Spleen (tissue), 11 donors: Measurements from ENCODE around the gene TNFRSF18. TPM values are rescaled to one million over a fixed set of nuclear protein-coding genes. Genes with fewer than 3 reads are reported as not detected.

ENCODE experiments used
- DNase-seq: peaks from one replicate; pipeline ENCODE4 v3.0.0-alpha.2; 2020
- H3K27ac ChIP-seq, 8 donors: fragments of 200-600 bp; sonication (generic) in 7 of 8; 1 replicate in 4 of 8; 2 replicates in 4 of 8; pipeline versions ENCODE4 v1.5.0 to v1.8.0; 2016 to 2021; ENCODE audit warnings: inconsistent platforms in 4 of 8, mild to moderate bottlenecking in 4 of 8, moderate library complexity in 1 of 8
- H3K27me3 ChIP-seq, 7 donors: fragments of 200-600 bp; sonication (generic) in 6 of 7; replicated peaks in 1 of 7; 1 replicate in 4 of 7; 2 replicates in 3 of 7; pipeline versions ENCODE4 v1.5.0 to v1.8.0; 2016 to 2021; ENCODE audit warnings: inconsistent platforms in 3 of 7, mild to moderate bottlenecking in 1 of 7
- H3K36me3 ChIP-seq, 6 donors: fragments of 200-600 bp; sonication (generic) in 5 of 6; 1 replicate in 4 of 6; 2 replicates in 2 of 6; pipeline versions ENCODE4 v1.5.0 to v1.8.0; 2016 to 2021; ENCODE audit warnings: inconsistent platforms in 2 of 6
- H3K4me1 ChIP-seq, 6 donors: fragments of 200-600 bp; sonication (generic) in 5 of 6; 1 replicate in 3 of 6; 2 replicates in 3 of 6; pipeline versions ENCODE4 v1.5.0 to v1.8.0; 2016 to 2021; ENCODE audit warnings: inconsistent platforms in 3 of 6
- H3K4me3 ChIP-seq, 8 donors: fragments of 200-600 bp; sonication (generic) in 7 of 8; 1 replicate in 4 of 8; 2 replicates in 4 of 8; pipeline versions ENCODE4 v1.5.0 to v1.8.0; 2016 to 2021; ENCODE audit warnings: inconsistent platforms in 4 of 8, mild to moderate bottlenecking in 4 of 8, moderate library complexity in 2 of 8
- H3K9me3 ChIP-seq, 8 donors: fragments of 200-600 bp; sonication (generic) in 7 of 8; 1 replicate in 4 of 8; 2 replicates in 4 of 8; pipeline versions ENCODE4 v1.5.0 to v1.8.0; 2016 to 2021; ENCODE audit warnings: inconsistent platforms in 4 of 8
- CTCF ChIP-seq, 11 experiments: fragments of 200-600 bp in 7 of 11; fragments of 450-650 bp in 4 of 11; sonication (generic) in 4 of 11; IDR thresholded peaks in 8 of 11; conservative IDR thresholded peaks in 3 of 11; 1 replicate in 7 of 11; 2 replicates in 4 of 11; pipeline versions ENCODE4 v1.4.0 to v1.8.0; 2016 to 2021; ENCODE audit warnings: antibody characterized with exemption in 11 of 11, inconsistent platforms in 4 of 11, mild to moderate bottlenecking in 1 of 11
- POLR2A ChIP-seq, 3 donors: fragments of 450-650 bp; IDR thresholded peaks; one replicate each; pipeline ENCODE4 v1.5.1; 2017; ENCODE audit warnings: antibody characterized with exemption in 3 of 3, mild to moderate bottlenecking in 1 of 3
- POLR2AphosphoS5 ChIP-seq, 3 donors: sonication (generic); formaldehyde crosslinking; IDR thresholded peaks; one replicate each; pipeline ENCODE4 v1.5.1; 2017; ENCODE audit warnings: antibody characterized with exemption in 3 of 3
- WGBS, 5 donors: extraction: QIAGEN DNeasy Blood & Tissue Kit in 3 of 5; methylation state at CpG; one replicate each; pipeline versions ENCODE4 v1.1.5 to v1.1.7; 2013 to 2018; 5-methylcytosine and 5-hydroxymethylcytosine counted together
- intact Hi-C: fragments of 100-400 bp; cut with DNase I; formaldehyde crosslinking; loops from one replicate; pipeline ENCODE4 v1.15.0; 2023; ENCODE audit warnings: low total_unique reads
- polyA plus RNA-seq, 3 donors: library from polyadenylated mRNA; stranded (reverse); fragments of 200-250 nt; gene quantifications; one replicate each; pipeline ENCODE4 v1.2.1, GENCODE V29; 2013
- total RNA-seq, 7 donors: library from RNA; depleted of rRNA in 3 of 7; stranded (reverse); fragments of >200 nt in 3 of 7; fragmentation: NEBNext Ultra II Directional in 4 of 7; extraction: Animal tissue kit (Norgen Biotek cat#: 25700) in 4 of 7; gene quantifications; one replicate each; pipeline versions ENCODE4 v1.1.0 to v1.2.1, GENCODE V29; 2016 to 2021
- donor health status: healthy with polysubstance abuse.
- donor health status: DM: no; HTN: no; CAD: no; lungs with moderate emphysema.
- donor health status: DM: no; HTN: no; CAD: no.
- donor health status: Bipolar disorder and iron deficiency.
- donor health status: healthy.
- donor health status: DM: no; HTN: no; CAD: no.
- donor health status: DM: yes; HTN: yes; CAD: no.

Gene TNFRSF18
- total and polyA plus RNA-seq, 10 donors = 5.2 to 16.3 (median 7.6) TPM

GRCh38 chr1:1198423-1199140 is 7.8 kb downstream of the TNFRSF18 start:
- no peak overlapping the region for H3K4me3 ChIP-seq
- TF ChIP-seq POLR2A (IDR thresholded peaks at IDR 0.05) (no peak), CTCF (IDR thresholded peaks at IDR 0.05 in 8 of 11, conservative IDR thresholded peaks at IDR 0.05 in 3 of 11) (no peak)
- 84 to 91% (median 87%) methylated on average over 7 to 23 of the region's 23 CpGs for WGBS, 5 donors
- H3K27ac ChIP-seq = no peak overlapping the region
- peaks cover 0 to 18% (median 14%) of the 10 kb centered on the region in 8 donors for H3K9me3 ChIP-seq
- H3K27me3 ChIP-seq = peaks cover 0 to 40% (median 7%) of the 10 kb centered on the region in 7 donors
- H3K36me3 ChIP-seq = no peaks in the 10 kb centered on the region
- intact Hi-C loops = no loop called here
- peak; percentile 73 for DNase-seq
- peaks cover 3 to 20% (median 10%) of the 10 kb centered on the region in 6 donors for H3K4me1 ChIP-seq

DNA sequence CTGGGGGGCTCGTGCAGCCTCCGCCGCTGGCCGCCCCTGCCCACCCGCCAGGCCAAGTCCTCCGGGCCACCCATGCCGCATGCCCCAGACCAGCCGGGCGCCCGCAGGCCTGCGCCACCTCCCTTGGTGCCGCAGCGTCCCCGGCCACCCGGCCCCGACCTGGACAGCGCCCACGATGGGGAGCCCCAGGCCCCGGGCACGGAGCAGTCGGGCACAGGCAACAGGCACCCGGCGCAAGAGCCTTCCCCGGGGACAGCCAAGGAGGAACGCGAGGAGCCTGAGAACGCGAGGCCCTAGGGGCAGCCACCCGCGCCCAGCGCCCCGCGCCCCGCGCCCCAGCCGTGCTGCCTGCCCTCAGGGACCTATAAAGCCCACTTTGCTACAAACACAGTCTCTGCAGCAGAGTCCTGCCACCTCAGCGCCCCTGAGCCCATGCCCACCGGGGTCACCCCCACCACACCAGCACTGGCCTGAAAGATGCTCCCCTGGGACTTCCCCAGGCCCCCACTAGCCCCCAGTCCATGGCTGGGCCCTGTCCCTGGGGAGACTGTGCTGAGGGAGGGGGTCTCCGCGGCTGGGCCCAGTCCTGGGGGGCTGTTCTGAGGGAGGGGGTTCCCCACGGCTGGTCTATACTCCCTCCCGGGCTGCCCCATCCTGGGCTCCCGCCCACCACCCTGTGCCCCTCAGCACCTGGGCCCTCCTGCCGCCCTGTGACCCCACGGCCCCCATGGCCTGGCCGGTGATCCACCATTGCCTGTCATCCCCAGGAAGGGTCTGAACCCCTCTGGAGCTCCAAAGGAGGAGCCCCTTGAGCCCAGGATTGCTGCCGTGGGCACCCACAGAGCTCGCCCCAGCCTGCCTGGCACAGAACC is 8.6 kb downstream of the TNFRSF18 start:
- peaks cover 0 to 32% (median 7%) of the 10 kb centered on the region in 7 donors for H3K27me3 ChIP-seq
- DNase-seq = peak; percentile 64
- H3K9me3 ChIP-seq = peaks cover 0 to 18% (median 14%) of the 10 kb centered on the region in 8 donors
- H3K4me1 ChIP-seq = peaks cover 3 to 20% (median 10%) of the 10 kb centered on the region in 6 donors
- H3K36me3 ChIP-seq = no peaks in the 10 kb centered on the region
- 87 to 96% (median 92%) methylated on average over 33 to 48 of the region's 48 CpGs for WGBS, 5 donors
- intact Hi-C loops = no loop called here
- no peak overlapping the region for H3K4me3 ChIP-seq
- TF ChIP-seq POLR2AphosphoS5 (IDR thresholded peaks at IDR 0.05) (no peak), POLR2A (IDR thresholded peaks at IDR 0.05) (no peak), CTCF (IDR thresholded peaks at IDR 0.05 in 8 of 11, conservative IDR thresholded peaks at IDR 0.05 in 3 of 11) (no peak)
- no peak overlapping the region for H3K27ac ChIP-seq

GRCh38 chr1:1197188-1197500 is 9.2 kb downstream of the TNFRSF18 start:
- no peak for TF ChIP-seq POLR2AphosphoS5 (IDR thresholded peaks at IDR 0.05)
- no peak for TF ChIP-seq POLR2A (IDR thresholded peaks at IDR 0.05)
- TF ChIP-seq CTCF (IDR thresholded peaks at IDR 0.05 in 8 of 11, conservative IDR thresholded peaks at IDR 0.05 in 3 of 11) = no peak
- 89 to 95% (median 91%) methylated on average over 8 of the region's 8 CpGs for WGBS, 5 donors
- no peak for DNase-seq

More at GRCh38 chr1:1197188-1197500, 9.2 kb downstream of the TNFRSF18 start:
- intact Hi-C loops = no loop called here
- Histone ChIP-seq H3K4me1 (peaks cover 3 to 20% (median 10%) of the 10 kb centered on the region in 6 donors), H3K9me3 (peaks cover 0 to 18% (median 14%) of the 10 kb centered on the region in 8 donors), H3K27me3 (peaks cover 0 to 30% (median 7%) of the 10 kb centered on the region in 7 donors), H3K27ac (no peak overlapping the region), H3K4me3 (no peak overlapping the region), H3K36me3 (no peaks in the 10 kb centered on the region)
